Right ventricle myocardium superior (tissue), 1 donor: ENCODE measurements around the gene SAC3D1. TPM values are rescaled to one million over a fixed set of nuclear protein-coding genes. Genes with fewer than 3 reads are reported as not detected.
A peak's percentile ranks its signal among the peaks of the same experiment; 100 is the strongest.

Experiments
- ATAC-seq: fragments of 200-7000 bp; cut with Tn5 transposase; one replicate; pipeline ENCODE4 v1.9.1; 2020; ENCODE audit warnings: mild to moderate bottlenecking; ENCODE audit not compliant: poor library complexity
- DNase-seq: peaks from one replicate; pipeline ENCODE4 v3.0.0-alpha.2; 2020
- intact Hi-C: fragments of 100-400 bp; cut with DNase I; formaldehyde crosslinking; loops from one replicate; pipeline ENCODE4 v1.11.2; 2022
- microRNA-seq: library from miRNA; unstranded; fragments of <30 nt; microRNA quantifications from one replicate; pipeline ENCODE4 v1.2.0, GENCODE V29; 2020
- total RNA-seq: library from RNA; stranded (reverse); fragmentation: NEBNext Ultra II Directional; extraction: Animal tissue kit (Norgen Biotek cat#: 25700); gene quantifications from one replicate; pipeline ENCODE4 v1.2.1, GENCODE V29; 2021
- donor health status: DM: no; HTN: yes; CAD: no; lungs with severe emphysema.

SAC3D1 gene
- total RNA-seq, 1 donor from 2014 or later = 7.8 TPM

DNA sequence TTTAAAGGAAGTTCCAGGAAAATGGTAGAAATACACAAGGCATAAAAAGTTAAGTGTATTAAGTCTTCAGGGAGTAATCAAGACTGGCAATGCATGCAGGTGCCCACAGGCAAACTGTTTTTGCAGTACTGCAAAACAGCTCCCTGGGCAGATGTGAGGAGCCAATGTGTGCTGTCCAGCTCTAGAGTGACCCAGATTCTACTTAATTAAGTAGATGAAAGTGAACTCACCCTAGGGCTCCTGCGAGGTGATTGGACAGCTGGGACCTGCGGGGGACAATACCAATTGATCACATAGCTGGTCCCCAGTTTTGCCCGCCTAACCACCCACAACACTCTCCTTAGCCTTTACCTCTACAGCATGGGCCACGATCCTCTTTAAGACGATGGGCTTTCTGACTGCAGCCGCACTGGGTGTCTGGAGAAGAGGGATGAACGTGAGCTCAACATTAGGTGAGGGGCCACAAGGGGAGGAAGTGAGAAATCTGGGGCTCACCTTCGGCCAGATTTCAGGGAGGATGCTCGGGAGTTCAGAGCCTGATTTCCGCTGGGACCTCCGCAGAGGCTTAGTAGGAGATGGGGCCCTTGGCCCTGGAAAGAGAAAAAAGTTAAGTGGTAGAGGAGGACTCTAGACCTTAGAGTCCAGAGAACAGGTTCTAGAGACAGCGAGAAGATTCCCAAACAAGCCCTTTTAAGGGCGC, 42.3 kb downstream of the SAC3D1 start:
- intact Hi-C loops = no loop called here
- ATAC-seq = no peak
- no peak for DNase-seq

DNA sequence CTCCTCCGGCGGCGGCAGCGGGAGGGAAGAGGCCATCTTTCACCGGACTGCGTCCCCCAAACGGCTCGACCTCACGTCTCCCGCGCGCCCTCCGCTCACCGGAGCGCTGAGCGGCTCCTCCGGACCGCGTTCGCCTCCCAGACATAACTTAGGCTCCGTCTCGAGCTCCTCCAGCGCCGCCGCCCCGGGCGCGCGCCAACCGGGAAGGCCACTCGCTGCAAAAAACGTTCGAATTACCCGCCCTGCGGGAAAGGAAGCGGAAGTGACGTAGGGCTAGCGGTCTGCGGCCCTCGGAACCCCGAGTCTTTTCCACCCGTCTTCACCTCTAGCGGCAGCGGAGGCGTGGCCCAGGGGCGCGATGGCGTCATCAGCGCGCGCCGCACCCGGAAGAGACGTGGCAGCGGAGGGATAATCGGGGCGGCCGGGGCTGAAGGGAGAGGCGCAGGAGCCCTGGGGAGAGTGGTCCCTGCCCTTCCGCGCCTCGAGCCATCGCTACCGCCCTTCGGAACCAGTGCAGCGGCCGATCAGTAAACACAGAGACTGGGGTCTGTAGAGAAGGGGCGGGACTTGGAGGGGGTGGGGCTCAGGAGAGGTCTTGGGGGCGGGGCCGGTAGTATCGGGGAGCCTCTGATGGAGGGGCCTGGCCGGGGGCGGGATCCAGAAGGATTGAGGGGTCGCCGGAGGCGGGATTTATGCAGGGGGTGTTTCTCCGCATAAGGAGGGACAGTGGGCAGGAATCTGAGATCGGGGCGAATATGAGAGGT, 43.0 kb downstream of the SAC3D1 start, which contains the start of the genes CDCA5 and ZFPL1:
Gene CDCA5, minus strand, starts transcription at position 207 of the 764 bp plus-strand sequence. Its CDS starts 62 bp downstream, at position 145.
Gene ZFPL1, plus strand, starts transcription at position 389 of the 764 bp plus-strand sequence. CDS start 477 bp downstream, outside the sequence.
- ATAC-seq = peak; percentile 99
- DNase-seq = peak; percentile 97
- intact Hi-C loops = no loop called here

DNA sequence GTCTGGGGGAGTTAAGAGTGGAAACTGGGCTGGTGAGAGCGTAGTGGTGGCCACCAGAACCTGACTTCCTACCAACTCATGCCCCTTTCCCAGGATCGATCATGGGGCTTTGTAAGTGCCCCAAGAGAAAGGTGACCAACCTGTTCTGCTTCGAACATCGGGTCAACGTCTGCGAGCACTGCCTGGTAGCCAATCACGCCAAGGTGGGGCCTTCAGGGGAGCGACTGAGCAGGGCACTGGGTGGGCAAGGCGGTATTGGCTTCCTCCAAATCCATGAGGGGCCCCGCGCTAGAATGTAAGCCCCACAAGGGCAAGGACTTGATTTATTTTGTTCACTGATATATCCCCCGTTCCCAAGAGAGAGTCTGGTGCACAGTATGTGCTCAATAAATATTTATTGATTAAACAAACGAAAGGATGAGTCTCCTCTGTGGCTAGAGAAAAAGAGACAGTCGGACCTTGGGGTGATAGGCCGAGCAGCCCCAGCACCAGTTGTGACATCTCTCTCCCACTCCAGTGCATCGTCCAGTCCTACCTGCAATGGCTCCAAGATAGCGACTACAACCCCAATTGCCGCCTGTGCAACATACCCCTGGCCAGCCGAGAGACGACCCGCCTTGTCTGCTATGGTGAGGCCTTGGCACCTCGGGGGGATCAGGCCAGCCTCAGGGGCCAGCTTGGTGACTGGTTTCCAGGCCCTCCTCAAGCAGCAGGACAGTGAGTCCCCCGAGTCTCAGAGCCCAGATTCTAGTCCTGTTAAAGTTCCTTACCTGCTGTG, 43.8 kb downstream of the SAC3D1 start:
- ATAC-seq (no peak), DNase-seq (no peak)
- intact Hi-C loops = no loop called here

DNA sequence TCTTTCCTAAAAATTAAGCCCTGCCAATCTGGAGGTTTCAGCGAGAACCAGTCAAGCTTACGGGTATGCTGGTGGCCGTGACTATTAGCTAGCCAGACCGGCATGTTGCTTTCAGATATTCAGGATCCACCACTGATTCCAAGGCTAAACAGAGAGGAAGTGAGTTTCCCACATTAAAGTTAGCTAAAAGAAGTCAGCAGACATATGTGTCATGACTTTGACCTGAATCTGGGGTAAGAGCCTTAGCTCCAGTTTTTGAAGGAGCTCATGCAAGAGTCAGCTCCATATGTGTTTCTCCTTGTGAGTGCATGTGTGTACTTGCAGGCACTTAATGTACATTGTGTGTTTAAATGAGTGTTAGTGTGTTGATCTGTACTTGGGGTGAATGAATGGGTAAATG, 44.4 kb downstream of the SAC3D1 start:
- no peak for ATAC-seq
- intact Hi-C loops = no loop called here
- DNase-seq = no peak

DNA sequence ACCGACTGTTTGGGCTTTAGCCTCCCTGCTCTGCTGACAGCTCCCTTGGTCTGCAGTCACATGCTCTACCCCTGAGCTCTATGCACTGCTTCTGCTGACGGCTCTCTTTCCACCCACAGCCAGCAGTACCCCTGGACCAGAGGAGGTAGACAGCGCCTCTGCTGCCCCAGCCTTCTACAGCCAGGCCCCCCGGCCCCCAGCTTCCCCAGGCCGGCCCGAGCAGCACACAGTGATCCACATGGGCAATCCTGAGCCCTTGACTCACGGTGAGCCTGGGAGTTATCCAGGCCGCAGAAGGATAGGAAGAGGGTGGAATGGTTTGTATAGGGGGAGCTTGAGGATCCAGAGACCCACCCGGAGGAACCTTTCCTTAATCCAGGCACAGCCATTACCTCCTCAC, 45.8 kb downstream of the SAC3D1 start:
- ATAC-seq = no peak
- no peak for DNase-seq
- intact Hi-C loops = no loop called here

DNA sequence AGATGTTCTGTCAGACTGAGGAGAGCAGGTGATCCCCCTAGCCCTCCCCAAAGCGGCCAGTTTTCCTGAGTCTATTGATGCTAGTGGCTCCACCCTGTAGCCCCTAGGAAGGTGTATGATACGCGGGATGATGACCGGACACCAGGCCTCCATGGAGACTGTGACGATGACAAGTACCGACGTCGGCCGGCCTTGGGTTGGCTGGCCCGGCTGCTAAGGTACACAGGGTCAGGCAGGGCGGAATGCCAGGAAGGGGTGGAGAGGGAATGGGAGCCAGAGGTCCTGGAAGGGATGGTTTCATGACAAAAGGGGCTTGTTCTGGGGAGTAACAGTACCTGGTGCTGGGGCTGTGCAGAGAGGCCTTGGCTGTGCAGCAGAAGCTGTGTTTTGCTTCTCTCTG, 46.2 kb downstream of the SAC3D1 start:
- ATAC-seq (no peak), DNase-seq (no peak)
- intact Hi-C loops = no loop called here

DNA sequence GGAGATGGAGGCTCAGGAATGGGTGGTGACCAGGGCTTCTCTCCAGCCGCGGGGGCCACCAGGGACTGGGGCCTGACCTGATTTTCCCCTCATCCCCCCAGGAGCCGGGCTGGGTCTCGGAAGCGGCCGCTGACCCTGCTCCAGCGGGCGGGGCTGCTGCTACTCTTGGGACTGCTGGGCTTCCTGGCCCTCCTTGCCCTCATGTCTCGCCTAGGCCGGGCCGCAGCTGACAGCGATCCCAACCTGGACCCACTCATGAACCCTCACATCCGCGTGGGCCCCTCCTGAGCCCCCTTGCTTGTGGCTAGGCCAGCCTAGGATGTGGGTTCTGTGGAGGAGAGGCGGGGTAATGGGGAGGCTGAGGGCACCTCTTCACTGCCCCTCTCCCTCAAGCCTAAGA, 46.8 kb downstream of the SAC3D1 start:
- DNase-seq = no peak
- ATAC-seq = no peak
- intact Hi-C loops = no loop called here

DNA sequence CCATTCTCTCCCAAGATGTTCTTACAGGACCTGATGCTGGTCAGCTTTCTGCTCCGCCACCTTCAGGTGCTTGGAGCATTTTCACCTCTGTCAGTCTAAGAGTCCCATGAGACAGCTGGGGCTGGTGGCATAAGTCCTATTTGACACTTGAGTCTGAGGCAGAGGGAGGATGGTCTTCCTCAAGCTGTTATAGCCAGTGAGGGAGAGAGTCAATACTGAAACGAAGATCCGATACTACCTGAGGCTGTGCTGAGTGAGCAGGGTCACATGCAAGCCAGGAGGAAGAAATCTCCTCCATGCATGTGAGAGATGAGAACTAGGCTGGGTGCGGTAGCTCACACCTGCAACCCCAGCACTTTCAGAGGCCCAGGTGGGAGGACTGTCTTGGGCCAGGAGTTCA, 48.6 kb downstream of the SAC3D1 start:
- intact Hi-C loops = no loop called here
- DNase-seq (no peak), ATAC-seq (no peak)

DNA sequence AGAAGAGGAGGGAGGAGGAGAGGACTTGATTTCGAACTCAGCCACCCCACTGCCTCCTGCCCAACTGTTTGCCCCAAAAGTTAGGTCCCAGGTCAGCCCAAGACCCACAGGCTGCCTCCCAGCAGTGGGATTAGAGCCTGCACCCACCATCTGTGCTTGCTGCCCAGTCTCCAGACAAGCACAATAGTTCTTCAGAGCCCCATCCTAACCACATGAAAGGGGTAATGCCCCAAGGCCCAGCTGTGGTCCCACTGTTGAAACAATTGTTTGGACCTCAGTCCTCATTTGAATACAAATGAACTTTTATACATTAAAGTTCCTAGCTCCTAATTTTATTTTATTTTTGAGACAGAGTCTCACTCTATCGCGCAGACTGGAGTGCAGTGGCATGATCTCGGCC, 49.6 kb downstream of the SAC3D1 start:
- intact Hi-C loops = no loop called here

More for the DNA sequence above, 49.6 kb downstream of the SAC3D1 start:
- ATAC-seq (no peak), DNase-seq (no peak)

Small RNA genes lying within 50 kb of the gene (microRNA-seq; reads per million reads assigned to microRNA genes)
- not detected for gene MIR6879

Other genes starting within 250 kb of the SAC3D1 start
- 7.7 TPM for gene MAP4K2, start 238.0 kb upstream of the SAC3D1 start, total RNA-seq
- gene MEN1, start 230.7 kb upstream of the SAC3D1 start, total RNA-seq = 8.6 TPM
- 0.35 TPM for gene CDC42BPG, start 196.6 kb upstream of the SAC3D1 start, total RNA-seq
- gene EHD1, start 162.6 kb upstream of the SAC3D1 start, total RNA-seq = 47.4 TPM
- gene ATG2A, start 124.0 kb upstream of the SAC3D1 start, total RNA-seq = 11.5 TPM
- gene PPP2R5B, start 116.5 kb upstream of the SAC3D1 start, total RNA-seq = 20.6 TPM
- not detected for gene GPHA2, start 105.3 kb upstream of the SAC3D1 start, total RNA-seq
- gene MAJIN, start 69.1 kb upstream of the SAC3D1 start, total RNA-seq = not detected
- gene BATF2, start 44.2 kb upstream of the SAC3D1 start, total RNA-seq = 2.0 TPM
- gene ARL2, start 27.1 kb upstream of the SAC3D1 start, total RNA-seq = 126 TPM
- gene SNX15, start 13.8 kb upstream of the SAC3D1 start, total RNA-seq = 18.0 TPM
- 3.1 TPM for gene NAALADL1, start 17.3 kb downstream of the SAC3D1 start, total RNA-seq
- 1.4 TPM for gene CDCA5, start 42.8 kb downstream of the SAC3D1 start, total RNA-seq
- gene ZFPL1, start 43.0 kb downstream of the SAC3D1 start, total RNA-seq = 19.9 TPM
- gene VPS51, start 55.0 kb downstream of the SAC3D1 start, total RNA-seq = 88.1 TPM
- 72.4 TPM for gene TM7SF2, start 70.7 kb downstream of the SAC3D1 start, total RNA-seq
- 5.7 TPM for gene ZNHIT2, start 76.5 kb downstream of the SAC3D1 start, total RNA-seq
- 666 TPM for gene FAU, start 80.9 kb downstream of the SAC3D1 start, total RNA-seq
- gene MRPL49, start 81.1 kb downstream of the SAC3D1 start, total RNA-seq = 33.5 TPM
- gene SYVN1, start 93.3 kb downstream of the SAC3D1 start, total RNA-seq = 29.9 TPM
- not detected for gene SPDYC, start 129.0 kb downstream of the SAC3D1 start, total RNA-seq
- 66.9 TPM for gene CAPN1, start 140.7 kb downstream of the SAC3D1 start, total RNA-seq
- 4.9 TPM for gene POLA2, start 220.8 kb downstream of the SAC3D1 start, total RNA-seq